GM06990 (cell line): ENCODE data around the gene SRGAP1.

Experiments used
- DNase-seq: peaks from one replicate; pipeline ENCODE4 v3.0.0-alpha.2; 2011; ENCODE audit not compliant: insufficient read length; ENCODE audit errors: extremely low read depth
- H3K27me3 ChIP-seq: replicated peaks from 2 replicates; pipeline ENCODE4 v1.6.0; 2011; ENCODE audit warnings: low read length; ENCODE audit not compliant: control insufficient read depth, insufficient read depth
- H3K36me3 ChIP-seq: 2 replicates; pipeline ENCODE4 v1.5.1; 2011; ENCODE audit warnings: low read length; ENCODE audit not compliant: control insufficient read depth, insufficient read depth
- H3K4me3 ChIP-seq: replicated peaks from 2 replicates; pipeline ENCODE4 v1.5.1; 2011; ENCODE audit warnings: low read depth, mild to moderate bottlenecking, control low read depth, low read length
- CTCF ChIP-seq: IDR thresholded peaks from 2 replicates; pipeline ENCODE4 v1.5.1; 2011; ENCODE audit warnings: low read length, control low read depth, mild to moderate bottlenecking, inconsistent platforms; ENCODE audit not compliant: insufficient read depth, poor library complexity, severe bottlenecking

SRGAP1 gene

GRCh38 chr12:63863658-63864453 lies 19.4 kb downstream of the SRGAP1 start:
- Histone ChIP-seq H3K4me3 (no peak overlapping the region), H3K27me3 (no peaks in the 10 kb centered on the region; the same call in 1 of the 2 replicates), H3K36me3 (no peaks in the 10 kb centered on the region)
- TF ChIP-seq CTCF: no peak
- no peak for DNase-seq

GRCh38 chr12:63864454-63864706 lies 19.9 kb downstream of the SRGAP1 start:
- no peak for DNase-seq
- Histone ChIP-seq H3K27me3 (no peaks in the 10 kb centered on the region; the same call in 1 of the 2 replicates), H3K36me3 (no peaks in the 10 kb centered on the region), H3K4me3 (no peak overlapping the region)
- no peak for TF ChIP-seq CTCF

GRCh38 chr12:63865448-63865847 lies 20.9 kb downstream of the SRGAP1 start:
- DNase-seq: no peak
- TF ChIP-seq CTCF: no peak
- no peaks in the 10 kb centered on the region for H3K36me3 ChIP-seq
- H3K27me3 ChIP-seq: no peaks in the 10 kb centered on the region; the same call in 1 of the 2 replicates
- H3K4me3 ChIP-seq: no peak overlapping the region

- Histone ChIP-seq H3K36me3 (no peaks in the 10 kb centered on the region), H3K4me3 (no peak overlapping the region), H3K27me3 (no peaks in the 10 kb centered on the region; the same call in 1 of the 2 replicates)
- DNase-seq: no peak
- no peak for TF ChIP-seq CTCF
Measured at GRCh38 chr12:63867053-63867452, 22.6 kb downstream of the SRGAP1 start.

GRCh38 chr12:63869656-63870055 lies 25.2 kb downstream of the SRGAP1 start:
- Histone ChIP-seq H3K36me3 (no peaks in the 10 kb centered on the region), H3K27me3 (no peaks in the 10 kb centered on the region), H3K4me3 (no peak overlapping the region)
- DNase-seq: no peak
- no peak for TF ChIP-seq CTCF

GRCh38 chr12:63870838-63871237 lies 26.3 kb downstream of the SRGAP1 start:
- no peak for TF ChIP-seq CTCF
- no peaks in the 10 kb centered on the region for H3K36me3 ChIP-seq
- H3K27me3 ChIP-seq: no peaks in the 10 kb centered on the region
- H3K4me3 ChIP-seq: no peak overlapping the region
- DNase-seq: no peak
